Central memory CD4-positive, alpha-beta T cell (primary cell): ENCODE measurements around the gene PXYLP1.
A peak's percentile ranks its signal among the peaks of the same experiment; 100 is the strongest.
"Not testable (repeated sequence)": the region's sequence is repeated elsewhere in the genome, so short reads cannot be mapped to it uniquely, and the experiment has no call there.

Experiments used
- DNase-seq: peaks from one replicate; pipeline ENCODE4 v3.0.0; 2022
- total RNA-seq, 3 experiments: gene quantifications; one replicate each; lab custom pipeline; 2026; lab: John Stamatoyannopoulos, UW

The PXYLP1 gene
- total RNA-seq = 6.7 to 11.8 (median 11.4) reads per million in 3 experiments

- peak; percentile 89 for DNase-seq
Observed at GRCh38 chr3:141231101-141231951, at the start of gene PXYLP1. Gene PXYLP1, plus strand, starts transcription at chr3:141231825. Its CDS starts 28,351 bp downstream, at chr3:141260176.

- no peak for DNase-seq
Observed at GRCh38 chr3:141183606-141184005, 48.0 kb upstream of the PXYLP1 start.

- DNase-seq = no peak
Observed at GRCh38 chr3:141184430-141184829, 47.2 kb upstream of the PXYLP1 start.

GRCh38 chr3:141191097-141191749 lies 40.4 kb upstream of the PXYLP1 start:
- DNase-seq = no peak

- peak; percentile 89 for DNase-seq
Observed at GRCh38 chr3:141192345-141192744, 39.3 kb upstream of the PXYLP1 start.

- DNase-seq = no peak
Observed at GRCh38 chr3:141193066-141193830, 38.4 kb upstream of the PXYLP1 start.

- DNase-seq = no peak
Observed at GRCh38 chr3:141201122-141201521, 30.5 kb upstream of the PXYLP1 start.

- no peak for DNase-seq
Observed at GRCh38 chr3:141202682-141203081, 28.9 kb upstream of the PXYLP1 start.

- no peak for DNase-seq
Observed at GRCh38 chr3:141203866-141204265, 27.8 kb upstream of the PXYLP1 start.

- no peak for DNase-seq
Observed at GRCh38 chr3:141204343-141204742, 27.3 kb upstream of the PXYLP1 start.

GRCh38 chr3:141211306-141211705 lies 20.3 kb upstream of the PXYLP1 start:
- not testable (repeated sequence) for DNase-seq

GRCh38 chr3:141212101-141212500 lies 19.5 kb upstream of the PXYLP1 start:
- DNase-seq = no peak

GRCh38 chr3:141212555-141212954 lies 19.1 kb upstream of the PXYLP1 start:
- DNase-seq = no peak

- DNase-seq = no peak
Observed at GRCh38 chr3:141216975-141217374, 14.7 kb upstream of the PXYLP1 start.

GRCh38 chr3:141217389-141217788 lies 14.2 kb upstream of the PXYLP1 start:
- no peak for DNase-seq

- DNase-seq = no peak
Observed at GRCh38 chr3:141218162-141218835, 13.3 kb upstream of the PXYLP1 start.

- DNase-seq = no peak
Observed at GRCh38 chr3:141218926-141219325, 12.7 kb upstream of the PXYLP1 start.

- no peak for DNase-seq
Observed at GRCh38 chr3:141223673-141224166, 7.9 kb upstream of the PXYLP1 start.

- no peak for DNase-seq
Observed at GRCh38 chr3:141225939-141226338, 5.7 kb upstream of the PXYLP1 start.

- DNase-seq = no peak
Observed at GRCh38 chr3:141227216-141227615, 4.4 kb upstream of the PXYLP1 start.

- no peak for DNase-seq
Observed at GRCh38 chr3:141227752-141228151, 3.9 kb upstream of the PXYLP1 start.

GRCh38 chr3:141228395-141228794 lies 3.2 kb upstream of the PXYLP1 start:
- DNase-seq = no peak

GRCh38 chr3:141229132-141229531 lies 2.5 kb upstream of the PXYLP1 start:
- no peak for DNase-seq
